ENCODE results near the gene PAPOLA. TPM values are rescaled to one million over a fixed set of nuclear protein-coding genes. Genes with fewer than 3 reads are reported as not detected.

The PAPOLA gene
- total and polyA plus RNA-seq, 9 of the 15 experiments (the other 6 are each of a cell fraction or from before 2014, with no cell fraction given): 51.1 to 199 (median 95.8) TPM

DNA sequence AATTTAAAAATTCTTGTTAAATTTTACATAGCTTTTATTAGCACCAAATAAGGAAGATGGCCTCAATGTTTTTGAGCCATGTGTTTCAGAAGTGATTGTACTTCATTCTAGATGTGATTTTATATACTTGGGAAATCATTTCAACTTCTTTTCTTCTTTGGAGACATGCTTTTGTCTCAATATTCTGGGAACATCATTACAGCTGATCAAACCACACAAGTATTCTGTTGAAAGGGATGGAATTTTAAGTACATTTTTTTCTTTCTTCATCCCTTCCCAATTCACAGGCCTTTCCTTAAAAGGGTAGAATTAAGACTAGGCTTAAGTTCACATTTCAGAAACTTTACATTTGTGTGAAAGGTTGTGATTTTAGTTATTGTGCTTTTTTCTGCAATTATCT, 66.4 kb downstream of the PAPOLA start (continued):
- TF ChIP-seq SRF (CRISPR knock-in tag; IDR thresholded peaks at IDR 0.05): no peak
- TF ChIP-seq KLF1 (tag; IDR thresholded peaks at IDR 0.05): no peak

DNA sequence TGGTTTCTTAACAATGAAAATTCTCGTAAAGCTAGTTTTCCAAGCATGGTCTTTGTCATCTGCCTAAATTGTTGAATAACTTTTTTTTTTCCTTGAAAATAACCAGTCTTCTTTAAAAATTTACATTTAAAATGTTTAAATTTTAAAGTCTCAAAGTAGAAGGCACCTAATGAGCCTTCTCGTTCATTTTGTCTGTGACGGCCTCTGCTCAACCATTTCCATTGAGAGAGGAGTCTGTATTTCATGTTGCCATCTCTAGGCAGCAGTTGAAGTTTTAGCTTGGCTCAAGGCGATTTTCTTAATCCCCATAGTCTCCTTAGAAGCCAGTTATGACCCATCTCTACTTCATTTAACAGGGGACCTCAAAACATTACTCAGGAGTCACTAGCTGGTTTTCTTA, 69.1 kb downstream of the PAPOLA start:
- in situ Hi-C loops (cut with MboI): no loop called here
- TF ChIP-seq ZBTB8A (IDR thresholded peaks at IDR 0.05; ENCODE audit: partially characterized antibody) (no peak), TBP (optimal IDR thresholded peaks at IDR 0.05; ENCODE audit: low read depth, low read length) (no peak), ZNF583 (CRISPR knock-in tag; IDR thresholded peaks at IDR 0.05) (no peak), HEY1 (CRISPR knock-in tag; IDR thresholded peaks at IDR 0.05; ENCODE audit: borderline replicate concordance) (no peak), CEBPG (CRISPR knock-in tag; IDR thresholded peaks at IDR 0.05) (no peak), CEBPG (tag; conservative IDR thresholded peaks at IDR 0.05 in 1 of 2, IDR thresholded peaks at IDR 0.05 in 1 of 2) (no peak), ZNF23 (CRISPR knock-in tag; IDR thresholded peaks at IDR 0.05) (no peak), NUFIP1 (IDR thresholded peaks at IDR 0.05; ENCODE audit: partially characterized antibody) (no peak), ZNF699 (CRISPR knock-in tag; IDR thresholded peaks at IDR 0.05; ENCODE audit: insufficient replicate concordance) (no peak)
- TF ChIP-seq, protein P1, sequence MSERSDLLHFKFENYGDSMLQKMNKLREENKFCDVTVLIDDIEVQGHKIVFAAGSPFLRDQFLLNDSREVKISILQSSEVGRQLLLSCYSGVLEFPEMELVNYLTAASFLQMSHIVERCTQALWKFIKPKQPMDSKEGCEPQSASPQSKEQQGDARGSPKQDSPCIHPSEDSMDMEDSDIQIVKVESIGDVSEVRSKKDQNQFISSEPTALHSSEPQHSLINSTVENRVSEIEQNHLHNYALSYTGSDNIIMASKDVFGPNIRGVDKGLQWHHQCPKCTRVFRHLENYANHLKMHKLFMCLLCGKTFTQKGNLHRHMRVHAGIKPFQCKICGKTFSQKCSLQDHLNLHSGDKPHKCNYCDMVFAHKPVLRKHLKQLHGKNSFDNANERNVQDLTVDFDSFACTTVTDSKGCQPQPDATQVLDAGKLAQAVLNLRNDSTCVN (CRISPR knock-in tag; IDR thresholded peaks at IDR 0.05): no peak
- TF ChIP-seq, protein P2, sequence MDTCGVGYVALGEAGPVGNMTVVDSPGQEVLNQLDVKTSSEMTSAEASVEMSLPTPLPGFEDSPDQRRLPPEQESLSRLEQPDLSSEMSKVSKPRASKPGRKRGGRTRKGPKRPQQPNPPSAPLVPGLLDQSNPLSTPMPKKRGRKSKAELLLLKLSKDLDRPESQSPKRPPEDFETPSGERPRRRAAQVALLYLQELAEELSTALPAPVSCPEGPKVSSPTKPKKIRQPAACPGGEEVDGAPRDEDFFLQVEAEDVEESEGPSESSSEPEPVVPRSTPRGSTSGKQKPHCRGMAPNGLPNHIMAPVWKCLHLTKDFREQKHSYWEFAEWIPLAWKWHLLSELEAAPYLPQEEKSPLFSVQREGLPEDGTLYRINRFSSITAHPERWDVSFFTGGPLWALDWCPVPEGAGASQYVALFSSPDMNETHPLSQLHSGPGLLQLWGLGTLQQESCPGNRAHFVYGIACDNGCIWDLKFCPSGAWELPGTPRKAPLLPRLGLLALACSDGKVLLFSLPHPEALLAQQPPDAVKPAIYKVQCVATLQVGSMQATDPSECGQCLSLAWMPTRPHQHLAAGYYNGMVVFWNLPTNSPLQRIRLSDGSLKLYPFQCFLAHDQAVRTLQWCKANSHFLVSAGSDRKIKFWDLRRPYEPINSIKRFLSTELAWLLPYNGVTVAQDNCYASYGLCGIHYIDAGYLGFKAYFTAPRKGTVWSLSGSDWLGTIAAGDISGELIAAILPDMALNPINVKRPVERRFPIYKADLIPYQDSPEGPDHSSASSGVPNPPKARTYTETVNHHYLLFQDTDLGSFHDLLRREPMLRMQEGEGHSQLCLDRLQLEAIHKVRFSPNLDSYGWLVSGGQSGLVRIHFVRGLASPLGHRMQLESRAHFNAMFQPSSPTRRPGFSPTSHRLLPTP (IDR thresholded peaks at IDR 0.05; ENCODE audit: borderline replicate concordance, extremely low read depth, insufficient read length): no peak
- TF ChIP-seq, protein P3, sequence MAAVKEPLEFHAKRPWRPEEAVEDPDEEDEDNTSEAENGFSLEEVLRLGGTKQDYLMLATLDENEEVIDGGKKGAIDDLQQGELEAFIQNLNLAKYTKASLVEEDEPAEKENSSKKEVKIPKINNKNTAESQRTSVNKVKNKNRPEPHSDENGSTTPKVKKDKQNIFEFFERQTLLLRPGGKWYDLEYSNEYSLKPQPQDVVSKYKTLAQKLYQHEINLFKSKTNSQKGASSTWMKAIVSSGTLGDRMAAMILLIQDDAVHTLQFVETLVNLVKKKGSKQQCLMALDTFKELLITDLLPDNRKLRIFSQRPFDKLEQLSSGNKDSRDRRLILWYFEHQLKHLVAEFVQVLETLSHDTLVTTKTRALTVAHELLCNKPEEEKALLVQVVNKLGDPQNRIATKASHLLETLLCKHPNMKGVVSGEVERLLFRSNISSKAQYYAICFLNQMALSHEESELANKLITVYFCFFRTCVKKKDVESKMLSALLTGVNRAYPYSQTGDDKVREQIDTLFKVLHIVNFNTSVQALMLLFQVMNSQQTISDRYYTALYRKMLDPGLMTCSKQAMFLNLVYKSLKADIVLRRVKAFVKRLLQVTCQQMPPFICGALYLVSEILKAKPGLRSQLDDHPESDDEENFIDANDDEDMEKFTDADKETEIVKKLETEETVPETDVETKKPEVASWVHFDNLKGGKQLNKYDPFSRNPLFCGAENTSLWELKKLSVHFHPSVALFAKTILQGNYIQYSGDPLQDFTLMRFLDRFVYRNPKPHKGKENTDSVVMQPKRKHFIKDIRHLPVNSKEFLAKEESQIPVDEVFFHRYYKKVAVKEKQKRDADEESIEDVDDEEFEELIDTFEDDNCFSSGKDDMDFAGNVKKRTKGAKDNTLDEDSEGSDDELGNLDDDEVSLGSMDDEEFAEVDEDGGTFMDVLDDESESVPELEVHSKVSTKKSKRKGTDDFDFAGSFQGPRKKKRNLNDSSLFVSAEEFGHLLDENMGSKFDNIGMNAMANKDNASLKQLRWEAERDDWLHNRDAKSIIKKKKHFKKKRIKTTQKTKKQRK (IDR thresholded peaks at IDR 0.05; ENCODE audit: borderline replicate concordance, low read depth, low read length): no peak

More for the DNA sequence above, 69.1 kb downstream of the PAPOLA start:
- no peak overlapping the region for H3K4me2 ChIP-seq (ENCODE audit: insufficient read depth, low read length)
- H3K9me1 ChIP-seq (ENCODE audit: control insufficient read depth, insufficient read depth, low read length): no peaks in the 10 kb centered on the region
- no peaks in the 10 kb centered on the region for H3K79me2 ChIP-seq (ENCODE audit: control insufficient read depth, insufficient read depth, low read length)
- ChIA-PET CTCF (ENCODE audit: low intra/inter-chr PET ratio) (no interaction called here), POLR2A (interaction anchor here (1.3 kb wide), 1 partner anchor 9 kb away, joined by 3 read pairs; no protein-coding TSS in a partner anchor)
- no peak for FAIRE-seq
- H3K9ac ChIP-seq (ENCODE audit: insufficient read depth in 1 of 2, low read depth in 2 of 2, low read length in 2 of 2): no peak overlapping the region
- H3K27ac ChIP-seq (ENCODE audit: extremely low read depth, low read depth, low read length): no peak overlapping the region
- no peaks in the 10 kb centered on the region for H4K20me1 ChIP-seq (replicated peaks; ENCODE audit: control insufficient read depth, insufficient read depth, low read length)
- no peak overlapping the region for H3K4me3 ChIP-seq
- no peaks in the 10 kb centered on the region for H3K27me3 ChIP-seq (ENCODE audit: control insufficient read depth in 2 of 2, insufficient read depth in 2 of 2, low read length in 2 of 2)
- BruUV-seq (replicated peaks): no TSS peak
- no peak overlapping the region for H2AFZ ChIP-seq (ENCODE audit: low read depth, low read length)
- no peaks in the 10 kb centered on the region for H3K4me1 ChIP-seq (replicated peaks in 1 of 2; ENCODE audit: control insufficient read depth in 2 of 2, insufficient read depth in 2 of 2, low read length in 2 of 2)
- no peak for DNase-seq (ENCODE audit: extremely low read depth in 1 of 4, low spot score in 3 of 4)
- peaks cover 26% of the 10 kb centered on the region; the same call in 2 of the 3 replicates for H3K36me3 ChIP-seq (ENCODE audit: control insufficient read depth, insufficient read depth, low read length)
- 63% methylated on average over 4 of the region's 4 CpGs for WGBS (ENCODE audit: insufficient coverage, low coverage, missing lambda C conversion rate)
- no peak for ATAC-seq
- no peaks in the 10 kb centered on the region for H3K9me3 ChIP-seq (replicated peaks; ENCODE audit: control insufficient read depth, insufficient read depth, low read depth, low read length)
- intact Hi-C loops (cut with micrococcal nuclease): no loop called here

All from K562 (cell line).